ENCODE measurements around the gene MAPK8IP3.

DNA sequence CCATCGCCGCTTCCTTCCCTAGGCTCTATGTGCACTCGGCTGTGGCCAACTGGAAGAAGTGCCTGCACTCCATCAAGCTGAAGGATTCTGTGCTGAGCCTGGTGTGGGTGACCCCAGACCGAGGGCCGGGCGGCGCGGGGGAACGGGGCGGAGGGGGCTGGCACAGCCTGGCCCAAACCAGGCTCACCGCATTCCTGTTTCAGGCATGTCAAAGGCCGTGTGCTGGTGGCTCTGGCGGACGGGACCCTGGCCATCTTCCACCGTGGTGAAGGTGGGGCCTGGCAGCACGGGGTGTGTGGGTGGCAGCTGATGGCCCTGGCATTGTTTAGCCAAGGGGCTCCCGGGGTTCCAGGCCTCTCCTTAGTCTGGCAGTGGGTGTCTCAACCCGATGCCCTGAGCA lies 60.7 kb downstream of the MAPK8IP3 start:
- TF ChIP-seq, protein P1, sequence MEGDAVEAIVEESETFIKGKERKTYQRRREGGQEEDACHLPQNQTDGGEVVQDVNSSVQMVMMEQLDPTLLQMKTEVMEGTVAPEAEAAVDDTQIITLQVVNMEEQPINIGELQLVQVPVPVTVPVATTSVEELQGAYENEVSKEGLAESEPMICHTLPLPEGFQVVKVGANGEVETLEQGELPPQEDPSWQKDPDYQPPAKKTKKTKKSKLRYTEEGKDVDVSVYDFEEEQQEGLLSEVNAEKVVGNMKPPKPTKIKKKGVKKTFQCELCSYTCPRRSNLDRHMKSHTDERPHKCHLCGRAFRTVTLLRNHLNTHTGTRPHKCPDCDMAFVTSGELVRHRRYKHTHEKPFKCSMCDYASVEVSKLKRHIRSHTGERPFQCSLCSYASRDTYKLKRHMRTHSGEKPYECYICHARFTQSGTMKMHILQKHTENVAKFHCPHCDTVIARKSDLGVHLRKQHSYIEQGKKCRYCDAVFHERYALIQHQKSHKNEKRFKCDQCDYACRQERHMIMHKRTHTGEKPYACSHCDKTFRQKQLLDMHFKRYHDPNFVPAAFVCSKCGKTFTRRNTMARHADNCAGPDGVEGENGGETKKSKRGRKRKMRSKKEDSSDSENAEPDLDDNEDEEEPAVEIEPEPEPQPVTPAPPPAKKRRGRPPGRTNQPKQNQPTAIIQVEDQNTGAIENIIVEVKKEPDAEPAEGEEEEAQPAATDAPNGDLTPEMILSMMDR (optimal IDR thresholded peaks at IDR 0.05 in 1 of 3, IDR thresholded peaks at IDR 0.05 in 1 of 3, conservative IDR thresholded peaks at IDR 0.05 in 1 of 3; ENCODE audit: extremely low read depth in 1 of 3, insufficient read depth in 2 of 3, low read length in 3 of 3): no peak
- no peak for TF ChIP-seq EZH2 (IDR thresholded peaks at IDR 0.05; ENCODE audit: low read length)

Measured in keratinocyte (primary cell).